ENCODE results near the gene STK39. TPM values are rescaled to one million over a fixed set of nuclear protein-coding genes. Genes with fewer than 3 reads are reported as not detected.

The STK39 gene
- polyA plus RNA-seq, 1 donor from 2014 or later, result 9.5 TPM

- H3K4me3 ChIP-seq (ENCODE audit: low read length), result no peak overlapping the region
- no peak overlapping the region for H3K27ac ChIP-seq (ENCODE audit: low read length)
- no peaks in the 10 kb centered on the region for H3K79me2 ChIP-seq (replicated peaks; ENCODE audit: insufficient read depth, low read length)
- H2AFZ ChIP-seq (ENCODE audit: low read depth, low read length), result no peak overlapping the region
- H3F3A ChIP-seq (ENCODE audit: insufficient read depth, low read length, poor library complexity, severe bottlenecking), result no peaks in the 10 kb centered on the region
- H3K9me3 ChIP-seq (ENCODE audit: low read length), result no peaks in the 10 kb centered on the region
- no peaks in the 10 kb centered on the region for H3K27me3 ChIP-seq (ENCODE audit: insufficient read depth, low read depth, low read length)
- no peaks in the 10 kb centered on the region for H3K36me3 ChIP-seq (ENCODE audit: insufficient read depth, low read length)
- no peak overlapping the region for H3K4me2 ChIP-seq (ENCODE audit: low read length)
- no peaks in the 10 kb centered on the region for H3K9me2 ChIP-seq (ENCODE audit: insufficient read depth, low read length)
- TF ChIP-seq EZH2 (IDR thresholded peaks at IDR 0.05; ENCODE audit: borderline replicate concordance, insufficient read depth, low read length, poor library complexity, severe bottlenecking) (no peak), RAD21 (conservative IDR thresholded peaks at IDR 0.05) (no peak), POLR2AphosphoS5 (IDR thresholded peaks at IDR 0.05) (no peak), TAF1 (IDR thresholded peaks at IDR 0.05; ENCODE audit: low read depth) (no peak), EP300 (conservative IDR thresholded peaks at IDR 0.05; ENCODE audit: poor library complexity, severe bottlenecking) (no peak), MXI1 (conservative IDR thresholded peaks at IDR 0.05; ENCODE audit: poor library complexity, severe bottlenecking) (no peak), CTCF (IDR thresholded peaks at IDR 0.05; ENCODE audit: poor library complexity, severe bottlenecking) (no peak), SMC3 (conservative IDR thresholded peaks at IDR 0.05; ENCODE audit: poor library complexity) (no peak)
- TF ChIP-seq, protein P1, sequence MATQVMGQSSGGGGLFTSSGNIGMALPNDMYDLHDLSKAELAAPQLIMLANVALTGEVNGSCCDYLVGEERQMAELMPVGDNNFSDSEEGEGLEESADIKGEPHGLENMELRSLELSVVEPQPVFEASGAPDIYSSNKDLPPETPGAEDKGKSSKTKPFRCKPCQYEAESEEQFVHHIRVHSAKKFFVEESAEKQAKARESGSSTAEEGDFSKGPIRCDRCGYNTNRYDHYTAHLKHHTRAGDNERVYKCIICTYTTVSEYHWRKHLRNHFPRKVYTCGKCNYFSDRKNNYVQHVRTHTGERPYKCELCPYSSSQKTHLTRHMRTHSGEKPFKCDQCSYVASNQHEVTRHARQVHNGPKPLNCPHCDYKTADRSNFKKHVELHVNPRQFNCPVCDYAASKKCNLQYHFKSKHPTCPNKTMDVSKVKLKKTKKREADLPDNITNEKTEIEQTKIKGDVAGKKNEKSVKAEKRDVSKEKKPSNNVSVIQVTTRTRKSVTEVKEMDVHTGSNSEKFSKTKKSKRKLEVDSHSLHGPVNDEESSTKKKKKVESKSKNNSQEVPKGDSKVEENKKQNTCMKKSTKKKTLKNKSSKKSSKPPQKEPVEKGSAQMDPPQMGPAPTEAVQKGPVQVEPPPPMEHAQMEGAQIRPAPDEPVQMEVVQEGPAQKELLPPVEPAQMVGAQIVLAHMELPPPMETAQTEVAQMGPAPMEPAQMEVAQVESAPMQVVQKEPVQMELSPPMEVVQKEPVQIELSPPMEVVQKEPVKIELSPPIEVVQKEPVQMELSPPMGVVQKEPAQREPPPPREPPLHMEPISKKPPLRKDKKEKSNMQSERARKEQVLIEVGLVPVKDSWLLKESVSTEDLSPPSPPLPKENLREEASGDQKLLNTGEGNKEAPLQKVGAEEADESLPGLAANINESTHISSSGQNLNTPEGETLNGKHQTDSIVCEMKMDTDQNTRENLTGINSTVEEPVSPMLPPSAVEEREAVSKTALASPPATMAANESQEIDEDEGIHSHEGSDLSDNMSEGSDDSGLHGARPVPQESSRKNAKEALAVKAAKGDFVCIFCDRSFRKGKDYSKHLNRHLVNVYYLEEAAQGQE (IDR thresholded peaks at IDR 0.05; ENCODE audit: borderline replicate concordance), result no peak
- H4K20me1 ChIP-seq (ENCODE audit: insufficient read depth), result no peaks in the 10 kb centered on the region
- no peak overlapping the region for H3K9ac ChIP-seq (ENCODE audit: low read length)
Measured at GRCh38 chr2:168255866-168256265, 8.5 kb upstream of the STK39 start.

GRCh38 chr2:168255103-168255502 lies 7.7 kb upstream of the STK39 start:
- Histone ChIP-seq H3K27me3 (ENCODE audit: insufficient read depth, low read depth, low read length) (no peaks in the 10 kb centered on the region), H3K27ac (ENCODE audit: low read length) (no peak overlapping the region), H3K4me3 (ENCODE audit: low read length) (no peak overlapping the region), H4K20me1 (ENCODE audit: insufficient read depth) (no peaks in the 10 kb centered on the region), H3K36me3 (ENCODE audit: insufficient read depth, low read length) (no peaks in the 10 kb centered on the region), H2AFZ (ENCODE audit: low read depth, low read length) (no peak overlapping the region), H3K9ac (ENCODE audit: low read length) (no peak overlapping the region), H3K9me2 (ENCODE audit: insufficient read depth, low read length) (no peaks in the 10 kb centered on the region), H3K79me2 (replicated peaks; ENCODE audit: insufficient read depth, low read length) (no peaks in the 10 kb centered on the region), H3K4me2 (ENCODE audit: low read length) (no peak overlapping the region), H3K9me3 (ENCODE audit: low read length) (no peaks in the 10 kb centered on the region), H3F3A (ENCODE audit: insufficient read depth, low read length, poor library complexity, severe bottlenecking) (no peaks in the 10 kb centered on the region)
- TF ChIP-seq POLR2AphosphoS5 (IDR thresholded peaks at IDR 0.05) (no peak), RAD21 (conservative IDR thresholded peaks at IDR 0.05) (no peak), SMC3 (conservative IDR thresholded peaks at IDR 0.05; ENCODE audit: poor library complexity) (no peak), TAF1 (IDR thresholded peaks at IDR 0.05; ENCODE audit: low read depth) (no peak), CTCF (IDR thresholded peaks at IDR 0.05; ENCODE audit: poor library complexity, severe bottlenecking) (no peak), EP300 (conservative IDR thresholded peaks at IDR 0.05; ENCODE audit: poor library complexity, severe bottlenecking) (no peak), EZH2 (IDR thresholded peaks at IDR 0.05; ENCODE audit: borderline replicate concordance, insufficient read depth, low read length, poor library complexity, severe bottlenecking) (no peak), MXI1 (conservative IDR thresholded peaks at IDR 0.05; ENCODE audit: poor library complexity, severe bottlenecking) (no peak)
- TF ChIP-seq, protein P1 (IDR thresholded peaks at IDR 0.05; ENCODE audit: borderline replicate concordance), result no peak
